Neural cell (in vitro differentiated cells): ENCODE data around the gene SUCLG2.

Experiments used
- CTCF ChIP-seq: fragments of 450-650 bp; IDR thresholded peaks from 2 replicates; pipeline ENCODE4 v1.5.1; 2014; ENCODE audit warnings: antibody characterized with exemption, mild to moderate bottlenecking, moderate library complexity; ENCODE audit not compliant: poor library complexity, severe bottlenecking
- EP300 ChIP-seq: fragments of 450-650 bp; conservative IDR thresholded peaks from 2 replicates; pipeline ENCODE4 v1.6.1; 2014; ENCODE audit warnings: antibody characterized with exemption, mild to moderate bottlenecking, moderate library complexity; ENCODE audit not compliant: poor library complexity, severe bottlenecking
- EZH2 ChIP-seq: fragments of 200-600, 300-800 bp; shearing (Covaris generic), sonication (generic); IDR thresholded peaks from 2 replicates; pipeline ENCODE4 v1.6.1; 2014; ENCODE audit warnings: antibody characterized with exemption, low read length, borderline replicate concordance, mild to moderate bottlenecking; ENCODE audit not compliant: insufficient read depth, poor library complexity, severe bottlenecking
- MXI1 ChIP-seq: fragments of 450-650 bp; conservative IDR thresholded peaks from 2 replicates; pipeline ENCODE4 v1.6.1; 2014; ENCODE audit warnings: antibody characterized with exemption, mild to moderate bottlenecking; ENCODE audit not compliant: poor library complexity, severe bottlenecking
- POLR2AphosphoS5 ChIP-seq: IDR thresholded peaks from 2 replicates; pipeline ENCODE4 v1.6.1; 2012
- RAD21 ChIP-seq: fragments of 450-650 bp; conservative IDR thresholded peaks from 2 replicates; pipeline ENCODE4 v1.6.1; 2014; ENCODE audit warnings: antibody characterized with exemption, mild to moderate bottlenecking, moderate library complexity
- REST ChIP-seq: IDR thresholded peaks from 2 replicates; pipeline ENCODE4 v1.6.1; 2012; ENCODE audit warnings: borderline replicate concordance
- SMC3 ChIP-seq: fragments of 450-650 bp; conservative IDR thresholded peaks from 2 replicates; pipeline ENCODE4 v1.6.1; 2014; ENCODE audit warnings: antibody characterized with exemption, mild to moderate bottlenecking, moderate library complexity; ENCODE audit not compliant: poor library complexity
- TAF1 ChIP-seq: IDR thresholded peaks from 2 replicates; pipeline ENCODE4 v1.6.1; 2012; ENCODE audit warnings: low read depth

GRCh38 chr3:67507584-67507983 is 146.8 kb downstream of the SUCLG2 start:
- TF ChIP-seq EZH2 (no peak), CTCF (no peak), RAD21 (no peak), SMC3 (no peak), MXI1 (no peak), EP300 (no peak), POLR2AphosphoS5 (no peak), TAF1 (no peak), REST (no peak)
